Upper lobe of left lung (tissue), 6 donors: ENCODE measurements around the gene OR5AU1. TPM values are rescaled to one million over a fixed set of nuclear protein-coding genes. Genes with fewer than 3 reads are reported as not detected.

ENCODE experiments used
- ATAC-seq, 2 donors: fragments of 200-7000 bp; cut with Tn5 transposase; one replicate each; pipeline ENCODE4 v1.9.1; 2022; ENCODE audit warnings: mild to moderate bottlenecking in 2 of 2, moderate library complexity in 2 of 2; ENCODE audit not compliant: low FRiP score in 2 of 2
- DNase-seq, 2 donors: peaks; one replicate each; pipeline ENCODE4 v3.0.0-alpha.2; 2019 to 2020
- H3K27ac ChIP-seq, 4 donors: fragments of 200-600 bp; sonication (generic); one replicate each; pipeline ENCODE4 v1.5.1; 2016 to 2019
- H3K27me3 ChIP-seq, 4 donors: fragments of 200-600 bp; sonication (generic); one replicate each; pipeline ENCODE4 v1.5.1; 2017 to 2019
- H3K36me3 ChIP-seq, 4 donors: fragments of 200-600 bp; sonication (generic); one replicate each; pipeline ENCODE4 v1.5.1; 2016 to 2019
- H3K4me1 ChIP-seq, 4 donors: fragments of 200-600 bp; sonication (generic); one replicate each; pipeline ENCODE4 v1.5.1; 2018 to 2019
- H3K4me3 ChIP-seq, 4 donors: fragments of 200-600 bp; sonication (generic); one replicate each; pipeline ENCODE4 v1.5.1; 2017 to 2019; ENCODE audit warnings: mild to moderate bottlenecking in 2 of 4, moderate library complexity in 1 of 4
- H3K9me3 ChIP-seq, 4 donors: fragments of 200-600 bp; sonication (generic); one replicate each; pipeline ENCODE4 v1.5.1; 2018 to 2019
- EP300 ChIP-seq, 4 donors: sonication (generic); formaldehyde crosslinking; IDR thresholded peaks; one replicate each; pipeline ENCODE4 v1.5.1; 2017; ENCODE audit warnings: antibody characterized with exemption in 4 of 4, control low read depth in 2 of 4
- POLR2A ChIP-seq, 4 donors: fragments of 450-650 bp; IDR thresholded peaks; one replicate each; pipeline ENCODE4 v1.5.1; 2016 to 2017; ENCODE audit warnings: antibody characterized with exemption in 4 of 4, mild to moderate bottlenecking in 2 of 4
- POLR2AphosphoS5 ChIP-seq, 2 donors: sonication (generic); formaldehyde crosslinking; IDR thresholded peaks; one replicate each; pipeline ENCODE4 v1.5.1; 2017; ENCODE audit warnings: antibody characterized with exemption in 2 of 2
- WGBS, 2 donors: methylation state at CpG; one replicate each; pipeline ENCODE4 v1.1.5; 2017 to 2018; 5-methylcytosine and 5-hydroxymethylcytosine counted together
- total RNA-seq, 6 donors: library from RNA; depleted of rRNA in 4 of 6; stranded (reverse); fragments of >200 nt in 4 of 6; gene quantifications; one replicate each; pipeline versions ENCODE4 v1.1.0 to v1.2.1, GENCODE V29; 2016 to 2021
- TF ChIP-seq, protein P1 (sequence below), 6 experiments: fragments of 450-650 bp in 4 of 6; fragments of 200-600 bp in 2 of 6; sonication (generic) in 2 of 6; IDR thresholded peaks; one replicate each; pipeline ENCODE4 v1.5.1; 2016 to 2019; ENCODE audit warnings: antibody characterized with exemption in 6 of 6
- donor health status: DM: no; HTN: no; CAD: no; lungs with moderate emphysema.
- donor health status: DM: no; HTN: yes; CAD: no; lungs with severe emphysema.

The OR5AU1 gene
- total RNA-seq, 6 donors from 2014 or later, result not detected

DNA sequence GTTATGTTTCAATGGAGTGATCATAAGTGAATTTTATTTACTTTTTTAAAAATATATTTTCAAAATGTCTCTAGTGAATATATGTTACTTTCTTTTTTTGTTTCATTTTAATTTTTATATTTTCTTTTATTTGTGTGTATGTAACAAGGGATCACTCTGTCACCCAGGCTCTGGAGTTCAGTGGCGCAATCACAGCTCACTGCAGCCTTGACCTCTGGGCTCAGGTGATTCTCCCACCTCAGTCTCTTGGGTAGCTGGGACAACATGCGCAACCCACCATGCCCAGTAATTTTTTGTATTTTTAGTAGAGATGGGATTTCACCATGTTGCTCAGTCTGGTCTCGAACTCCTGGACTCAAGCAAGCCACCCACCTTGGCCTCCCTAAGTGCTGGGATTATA is 36.9 kb downstream of the OR5AU1 start:
- Histone ChIP-seq H3K36me3 (no peaks in the 10 kb centered on the region), H3K27me3 (no peaks in the 10 kb centered on the region), H3K27ac (no peak overlapping the region), H3K4me3 (no peak overlapping the region), H3K9me3 (no peaks in the 10 kb centered on the region), H3K4me1 (no peaks in the 10 kb centered on the region)
- ATAC-seq (no peak), DNase-seq (no peak)
- TF ChIP-seq POLR2AphosphoS5 (IDR thresholded peaks at IDR 0.05) (no peak), POLR2A (IDR thresholded peaks at IDR 0.05) (no peak), EP300 (IDR thresholded peaks at IDR 0.05) (no peak)
- TF ChIP-seq, protein P1, sequence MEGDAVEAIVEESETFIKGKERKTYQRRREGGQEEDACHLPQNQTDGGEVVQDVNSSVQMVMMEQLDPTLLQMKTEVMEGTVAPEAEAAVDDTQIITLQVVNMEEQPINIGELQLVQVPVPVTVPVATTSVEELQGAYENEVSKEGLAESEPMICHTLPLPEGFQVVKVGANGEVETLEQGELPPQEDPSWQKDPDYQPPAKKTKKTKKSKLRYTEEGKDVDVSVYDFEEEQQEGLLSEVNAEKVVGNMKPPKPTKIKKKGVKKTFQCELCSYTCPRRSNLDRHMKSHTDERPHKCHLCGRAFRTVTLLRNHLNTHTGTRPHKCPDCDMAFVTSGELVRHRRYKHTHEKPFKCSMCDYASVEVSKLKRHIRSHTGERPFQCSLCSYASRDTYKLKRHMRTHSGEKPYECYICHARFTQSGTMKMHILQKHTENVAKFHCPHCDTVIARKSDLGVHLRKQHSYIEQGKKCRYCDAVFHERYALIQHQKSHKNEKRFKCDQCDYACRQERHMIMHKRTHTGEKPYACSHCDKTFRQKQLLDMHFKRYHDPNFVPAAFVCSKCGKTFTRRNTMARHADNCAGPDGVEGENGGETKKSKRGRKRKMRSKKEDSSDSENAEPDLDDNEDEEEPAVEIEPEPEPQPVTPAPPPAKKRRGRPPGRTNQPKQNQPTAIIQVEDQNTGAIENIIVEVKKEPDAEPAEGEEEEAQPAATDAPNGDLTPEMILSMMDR (IDR thresholded peaks at IDR 0.05), result no peak
- WGBS, 2 donors, result 93 to 98% methylated on average over 3 of the region's 3 CpGs

DNA sequence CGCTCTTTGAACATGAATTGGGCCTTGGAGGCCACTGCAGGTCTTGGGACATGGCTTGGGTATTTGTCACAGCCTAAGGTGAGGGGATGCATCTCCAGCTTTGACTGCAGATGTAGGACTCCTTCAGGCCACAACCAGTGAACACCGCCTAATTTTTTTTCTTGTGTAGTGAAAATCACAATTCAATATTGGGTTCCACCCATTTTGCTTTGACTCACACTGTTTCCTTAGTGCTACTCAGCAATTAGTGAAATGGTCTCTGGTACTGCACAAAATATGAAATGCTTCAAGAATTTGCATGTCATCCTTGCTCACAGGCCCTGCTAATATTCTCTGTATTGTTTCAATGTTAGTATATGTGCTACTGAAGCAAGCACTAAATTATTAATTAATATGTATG is 42.5 kb downstream of the OR5AU1 start:
- TF ChIP-seq EP300 (IDR thresholded peaks at IDR 0.05), result no peak
- TF ChIP-seq POLR2A (IDR thresholded peaks at IDR 0.05), result no peak
- TF ChIP-seq POLR2AphosphoS5 (IDR thresholded peaks at IDR 0.05), result no peak
- TF ChIP-seq, protein P1 (IDR thresholded peaks at IDR 0.05), result no peak
- Histone ChIP-seq H3K27me3 (no peaks in the 10 kb centered on the region), H3K36me3 (no peaks in the 10 kb centered on the region), H3K9me3 (no peaks in the 10 kb centered on the region), H3K4me3 (no peak overlapping the region), H3K4me1 (no peaks in the 10 kb centered on the region), H3K27ac (no peak overlapping the region)
- ATAC-seq (no peak), DNase-seq (no peak)
- 94 to 100% methylated on average over 2 of the region's 2 CpGs for WGBS, 2 donors

DNA sequence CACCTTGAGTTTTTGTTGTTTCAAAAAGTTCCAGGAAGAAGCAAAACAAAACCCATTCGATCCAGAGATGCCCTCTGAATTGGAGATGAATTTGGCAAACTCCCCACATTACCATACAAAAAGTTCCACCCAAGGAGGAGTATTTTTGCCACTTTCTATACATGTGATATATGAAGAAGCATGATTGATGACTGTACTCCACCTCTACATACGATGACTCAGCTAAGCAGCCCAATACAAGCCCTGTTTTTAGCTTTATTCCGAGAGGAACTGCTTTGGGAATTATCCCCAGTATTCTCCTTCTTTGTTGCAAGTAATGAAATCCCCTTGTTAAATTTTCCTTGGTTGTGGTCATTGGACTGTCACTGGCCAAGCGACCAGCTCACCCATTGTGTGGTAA is 43.6 kb downstream of the OR5AU1 start:
- WGBS, 2 donors, result 86 to 87% methylated on average over 4 of the region's 4 CpGs
- ATAC-seq (no peak), DNase-seq (no peak)
- no peak for TF ChIP-seq EP300 (IDR thresholded peaks at IDR 0.05)
- TF ChIP-seq, protein P1 (IDR thresholded peaks at IDR 0.05), result no peak
- TF ChIP-seq POLR2A (IDR thresholded peaks at IDR 0.05), result no peak
- TF ChIP-seq POLR2AphosphoS5 (IDR thresholded peaks at IDR 0.05), result no peak
- Histone ChIP-seq H3K36me3 (no peaks in the 10 kb centered on the region), H3K27me3 (no peaks in the 10 kb centered on the region), H3K9me3 (no peaks in the 10 kb centered on the region), H3K4me3 (no peak overlapping the region), H3K27ac (no peak overlapping the region), H3K4me1 (peaks cover 0 to 3% (median 1%) of the 10 kb centered on the region in 4 donors)

DNA sequence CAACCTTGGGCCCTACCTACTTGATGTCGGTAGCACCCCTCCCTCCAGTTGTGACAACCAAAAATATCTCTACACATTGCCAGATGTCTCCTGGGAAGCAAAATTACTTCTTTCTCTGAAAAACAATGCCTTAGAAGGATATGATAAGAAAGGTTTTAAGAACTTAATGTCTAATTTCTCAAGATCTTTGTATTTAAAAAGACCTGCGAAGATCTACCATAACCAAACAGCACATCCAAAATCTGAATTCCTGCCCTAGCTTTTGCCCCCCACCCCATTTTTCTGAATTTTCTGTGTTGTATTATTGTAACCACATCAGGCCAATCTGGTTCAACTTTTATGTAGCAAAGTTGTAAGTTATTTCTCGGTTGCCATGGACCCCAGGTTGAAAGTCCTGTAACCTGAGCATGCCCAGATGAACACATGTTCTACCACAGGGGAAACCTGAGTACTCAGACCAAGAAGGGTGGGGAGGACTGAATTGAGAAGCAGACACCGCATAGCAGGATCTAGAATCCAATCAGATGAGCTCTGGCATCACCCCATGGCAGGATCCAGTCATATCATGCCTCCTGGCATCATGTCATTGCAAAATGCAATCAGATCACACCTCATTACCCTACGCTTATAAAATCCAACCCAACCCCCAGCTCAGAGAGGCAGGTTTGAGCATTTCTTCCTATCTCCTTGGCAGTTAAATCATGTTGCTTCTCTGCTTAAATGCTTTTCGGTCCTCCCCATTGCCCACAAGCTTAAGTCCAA is 46.3 kb downstream of the OR5AU1 start:
- no peak for DNase-seq
- no peak overlapping the region for H3K27ac ChIP-seq
- peaks cover 27 to 29% (median 28%) of the 10 kb centered on the region in 4 donors for H3K4me1 ChIP-seq
- TF ChIP-seq POLR2AphosphoS5 (IDR thresholded peaks at IDR 0.05) (no peak), EP300 (IDR thresholded peaks at IDR 0.05) (no peak), POLR2A (IDR thresholded peaks at IDR 0.05) (no peak)
- TF ChIP-seq, protein P1 (IDR thresholded peaks at IDR 0.05), result no peak
- 82% methylated on average over 6 of the region's 6 CpGs for WGBS, 2 donors
- H3K27me3 ChIP-seq, result no peaks in the 10 kb centered on the region
- H3K9me3 ChIP-seq, result no peaks in the 10 kb centered on the region
- no peak for ATAC-seq
- no peaks in the 10 kb centered on the region for H3K36me3 ChIP-seq
- no peak overlapping the region for H3K4me3 ChIP-seq

DNA sequence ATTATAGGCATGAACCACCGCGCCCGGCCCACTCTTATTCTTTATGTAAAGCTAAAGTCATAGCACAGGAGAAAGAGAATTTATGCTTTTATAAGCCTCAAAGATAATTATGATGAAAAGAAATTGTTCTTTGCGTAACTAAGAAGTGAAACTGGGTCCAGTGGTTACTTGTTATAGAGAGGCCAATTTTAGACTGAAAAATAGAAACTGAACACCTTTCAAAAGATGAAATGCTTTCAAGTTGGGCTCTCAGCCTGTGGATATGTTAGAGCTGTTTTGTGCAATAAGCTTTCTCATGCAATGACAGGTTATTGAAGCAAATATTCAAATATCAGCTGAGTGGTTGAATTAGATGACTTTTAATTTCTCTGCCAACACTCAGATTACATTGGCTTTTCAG is 47.1 kb downstream of the OR5AU1 start:
- Histone ChIP-seq H3K4me1 (peaks cover 28 to 33% (median 32%) of the 10 kb centered on the region in 4 donors), H3K4me3 (no peak overlapping the region), H3K9me3 (no peaks in the 10 kb centered on the region), H3K27me3 (no peaks in the 10 kb centered on the region), H3K27ac (no peak overlapping the region), H3K36me3 (no peaks in the 10 kb centered on the region)
- ATAC-seq, result no peak
- TF ChIP-seq EP300 (IDR thresholded peaks at IDR 0.05) (no peak), POLR2AphosphoS5 (IDR thresholded peaks at IDR 0.05) (no peak), POLR2A (IDR thresholded peaks at IDR 0.05) (no peak)
- TF ChIP-seq, protein P1 (IDR thresholded peaks at IDR 0.05), result no peak
- 90 to 95% methylated on average over 4 of the region's 4 CpGs for WGBS, 2 donors
- no peak for DNase-seq
